Gastroesophageal sphincter (tissue), 4 donors: ENCODE measurements around the gene MYT1. TPM values are rescaled to one million over a fixed set of nuclear protein-coding genes. Genes with fewer than 3 reads are reported as not detected.
"Not testable (repeated sequence)": the region's sequence is repeated elsewhere in the genome, so short reads cannot be mapped to it uniquely, and the experiment has no call there.

Source experiments
- ATAC-seq: fragments of 150-250 bp; one replicate; pipeline ENCODE4 v1.9.1; 2016; ENCODE audit warnings: mild to moderate bottlenecking, moderate library complexity
- H3K27ac ChIP-seq, 4 donors: fragments of 200-600 bp; sonication (generic) in 3 of 4; 1 replicate in 3 of 4; 2 replicates in 1 of 4; pipeline ENCODE4 v1.5.1; 2016 to 2019
- H3K27me3 ChIP-seq: fragments of 200-600 bp; sonication (generic); one replicate; pipeline ENCODE4 v1.5.1; 2019
- H3K36me3 ChIP-seq, 2 donors: fragments of 200-600 bp; sonication (generic); one replicate each; pipeline ENCODE4 v1.5.1; 2019; ENCODE audit warnings: control low read depth in 1 of 2
- H3K4me1 ChIP-seq, 3 donors: fragments of 200-600 bp; sonication (generic); 1 replicate in 2 of 3; 2 replicates in 1 of 3; pipeline ENCODE4 v1.5.1; 2016 to 2019; ENCODE audit warnings: control low read depth in 2 of 3
- H3K4me3 ChIP-seq, 2 donors: fragments of 200-600 bp; sonication (generic); one replicate each; pipeline ENCODE4 v1.5.1; 2019; ENCODE audit warnings: mild to moderate bottlenecking in 1 of 2, moderate library complexity in 1 of 2
- H3K9me3 ChIP-seq, 3 donors: fragments of 200-600 bp; sonication (generic); one replicate each; pipeline ENCODE4 v1.5.1; 2017 to 2019; ENCODE audit warnings: control low read depth in 2 of 3
- CTCF ChIP-seq, 4 experiments: fragments of 200-600 bp in 2 of 4; fragments of 450-650 bp in 2 of 4; sonication (generic) in 1 of 4; IDR thresholded peaks; one replicate each; pipeline ENCODE4 v1.5.1; 2017 to 2019; ENCODE audit warnings: antibody characterized with exemption in 4 of 4, mild to moderate bottlenecking in 2 of 4, moderate library complexity in 2 of 4
- EP300 ChIP-seq: sonication (generic); formaldehyde crosslinking; IDR thresholded peaks from one replicate; pipeline ENCODE4 v1.6.1; 2017; ENCODE audit warnings: antibody characterized with exemption, mild to moderate bottlenecking
- POLR2A ChIP-seq, 2 donors: fragments of 450-650 bp; IDR thresholded peaks; one replicate each; pipeline ENCODE4 v1.6.1; 2017; ENCODE audit warnings: antibody characterized with exemption in 2 of 2, mild to moderate bottlenecking in 2 of 2, moderate library complexity in 1 of 2
- POLR2AphosphoS5 ChIP-seq: sonication (generic); formaldehyde crosslinking; IDR thresholded peaks from one replicate; pipeline ENCODE4 v1.6.1; 2017; ENCODE audit warnings: antibody characterized with exemption
- WGBS, 2 donors: methylation state at CpG; one replicate each; pipeline ENCODE4 v1.1.5; 2018; ENCODE audit warnings: low coverage in 1 of 2; 5-methylcytosine and 5-hydroxymethylcytosine counted together
- total RNA-seq, 4 donors: library from RNA; depleted of rRNA; stranded (reverse); fragments of >200 nt; gene quantifications; one replicate each; pipeline ENCODE4 v1.1.0, GENCODE V29; 2016

The MYT1 gene
- total RNA-seq = under 1 TPM in 2 of 4 donors, not detected in 2; 0.04 to 0.27 TPM

GRCh38 chr20:64164123-64164836 is at the start of gene MYT1:
Gene MYT1, plus strand, starts transcription at chr20:64164452. Its CDS starts 34,410 bp downstream, at chr20:64198862.
- TF ChIP-seq POLR2AphosphoS5 (no peak), EP300 (no peak), CTCF (IDR thresholded peaks at IDR 0.05) (no peak), POLR2A (IDR thresholded peaks at IDR 0.05) (no peak)
- Histone ChIP-seq H3K4me3 (no peak within 1 kb of the TSS), H3K27me3 (peaks cover 99% of the 10 kb centered on the region), H3K4me1 (no peaks in the 10 kb centered on the region), H3K36me3 (no peaks in the 10 kb centered on the region), H3K27ac (no peak within 1 kb of the TSS), H3K9me3 (no peaks in the 10 kb centered on the region)
- no peak for ATAC-seq
- WGBS, 2 donors = 55 to 61% methylated on average over 12 to 15 of the region's 21 CpGs

GRCh38 chr20:64115171-64115911 is 48.9 kb upstream of the MYT1 start:
- WGBS, 2 donors = 75 to 100% methylated on average over 2 to 6 of the region's 14 CpGs

GRCh38 chr20:64116016-64116415 is 48.2 kb upstream of the MYT1 start:
- Histone ChIP-seq H3K36me3 (no peaks in the 10 kb centered on the region), H3K9me3 (no peaks in the 10 kb centered on the region), H3K4me3 (no peak overlapping the region), H3K27ac (no peak overlapping the region), H3K27me3 (peaks cover 12% of the 10 kb centered on the region), H3K4me1 (peaks cover 0 to 9% (median 3%) of the 10 kb centered on the region in 3 donors)
- WGBS, 2 donors = 30% methylated on average over 2 of the region's 21 CpGs; no CpG with 5 or more reads in 1 of the 2 donors
- TF ChIP-seq CTCF (IDR thresholded peaks at IDR 0.05) (no peak), POLR2A (IDR thresholded peaks at IDR 0.05) (no peak), EP300 (no peak), POLR2AphosphoS5 (no peak)
- ATAC-seq = no peak

More at GRCh38 chr20:64115171-64115911, 48.9 kb upstream of the MYT1 start:
- Histone ChIP-seq H3K27ac (no peak overlapping the region), H3K9me3 (no peaks in the 10 kb centered on the region), H3K36me3 (no peaks in the 10 kb centered on the region), H3K4me1 (peaks cover 0 to 5% (median 2%) of the 10 kb centered on the region in 3 donors), H3K4me3 (no peak overlapping the region), H3K27me3 (peaks cover 7% of the 10 kb centered on the region)
- ATAC-seq = no peak
- no peak for TF ChIP-seq EP300
- no peak for TF ChIP-seq POLR2A (IDR thresholded peaks at IDR 0.05)
- no peak for TF ChIP-seq POLR2AphosphoS5
- TF ChIP-seq CTCF (IDR thresholded peaks at IDR 0.05) = no peak

- WGBS, 2 donors = 67 to 84% methylated on average over 6 of the region's 17 CpGs
- Histone ChIP-seq H3K4me1 (peaks cover 0 to 9% (median 3%) of the 10 kb centered on the region in 3 donors), H3K4me3 (no peak overlapping the region), H3K36me3 (no peaks in the 10 kb centered on the region), H3K27ac (no peak overlapping the region), H3K9me3 (no peaks in the 10 kb centered on the region), H3K27me3 (peaks cover 19% of the 10 kb centered on the region)
- TF ChIP-seq CTCF (IDR thresholded peaks at IDR 0.05) = no peak
- no peak for TF ChIP-seq EP300
- TF ChIP-seq POLR2AphosphoS5 = no peak
- no peak for TF ChIP-seq POLR2A (IDR thresholded peaks at IDR 0.05)
- ATAC-seq = no peak
These were observed 47.5 kb upstream of the MYT1 start for GRCh38 chr20:64116541-64117431.

GRCh38 chr20:64117432-64117777 is 46.8 kb upstream of the MYT1 start:
- H3K9me3 ChIP-seq, H3K4me1 ChIP-seq, H3K36me3 ChIP-seq, ATAC-seq, H3K4me3 ChIP-seq, H3K27ac ChIP-seq: not testable (repeated sequence)
- no CpG with 5 or more reads among the region's 6 CpGs for WGBS, 2 donors
- peaks cover 24% of the 10 kb centered on the region for H3K27me3 ChIP-seq
